ENCODE results near the gene CABP7. TPM values are rescaled to one million over a fixed set of nuclear protein-coding genes. Genes with fewer than 3 reads are reported as not detected.

CABP7 gene
- total and polyA plus RNA-seq, 3 donors from 2014 or later, result 0.79 to 1.6 (median 1.6) TPM

DNA sequence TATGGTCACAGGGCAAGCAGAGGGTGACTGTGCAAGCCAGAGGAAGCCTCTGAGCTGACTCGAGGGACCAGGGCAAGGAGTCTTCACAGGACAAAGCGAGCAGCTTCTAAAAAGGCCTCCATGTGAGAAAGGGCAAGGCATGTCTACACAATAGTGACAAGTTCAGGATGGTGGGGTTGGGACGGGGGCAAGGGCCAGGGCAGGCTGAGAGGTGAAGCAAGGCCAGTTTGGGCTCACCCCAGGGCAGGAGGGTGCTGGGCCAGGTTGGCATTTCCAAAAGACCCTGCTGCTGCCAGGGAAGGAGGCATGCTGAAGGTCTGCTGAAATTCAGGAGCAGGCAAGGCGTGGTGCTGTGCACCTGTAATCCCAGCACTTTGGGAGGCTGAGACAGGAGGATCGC is 12.3 kb upstream of the CABP7 start:
- WGBS, 2 donors, result 87 to 88% methylated on average over 5 of the region's 5 CpGs
- no peak overlapping the region for H3K4me3 ChIP-seq
- H3K36me3 ChIP-seq (ENCODE audit: low read depth, missing control alignments), result no peaks in the 10 kb centered on the region
- no peaks in the 10 kb centered on the region for H3K27me3 ChIP-seq
- no peaks in the 10 kb centered on the region for H3K9me3 ChIP-seq
- no peak overlapping the region for H3K27ac ChIP-seq
- no peak for DNase-seq
- TF ChIP-seq POLR2A (IDR thresholded peaks at IDR 0.05), result no peak
- TF ChIP-seq, protein P1, sequence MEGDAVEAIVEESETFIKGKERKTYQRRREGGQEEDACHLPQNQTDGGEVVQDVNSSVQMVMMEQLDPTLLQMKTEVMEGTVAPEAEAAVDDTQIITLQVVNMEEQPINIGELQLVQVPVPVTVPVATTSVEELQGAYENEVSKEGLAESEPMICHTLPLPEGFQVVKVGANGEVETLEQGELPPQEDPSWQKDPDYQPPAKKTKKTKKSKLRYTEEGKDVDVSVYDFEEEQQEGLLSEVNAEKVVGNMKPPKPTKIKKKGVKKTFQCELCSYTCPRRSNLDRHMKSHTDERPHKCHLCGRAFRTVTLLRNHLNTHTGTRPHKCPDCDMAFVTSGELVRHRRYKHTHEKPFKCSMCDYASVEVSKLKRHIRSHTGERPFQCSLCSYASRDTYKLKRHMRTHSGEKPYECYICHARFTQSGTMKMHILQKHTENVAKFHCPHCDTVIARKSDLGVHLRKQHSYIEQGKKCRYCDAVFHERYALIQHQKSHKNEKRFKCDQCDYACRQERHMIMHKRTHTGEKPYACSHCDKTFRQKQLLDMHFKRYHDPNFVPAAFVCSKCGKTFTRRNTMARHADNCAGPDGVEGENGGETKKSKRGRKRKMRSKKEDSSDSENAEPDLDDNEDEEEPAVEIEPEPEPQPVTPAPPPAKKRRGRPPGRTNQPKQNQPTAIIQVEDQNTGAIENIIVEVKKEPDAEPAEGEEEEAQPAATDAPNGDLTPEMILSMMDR (IDR thresholded peaks at IDR 0.05), result no peak
- intact Hi-C loops (cut with DNase I; ENCODE audit: low total_unique reads), result loop anchor here (10.0 kb wide), 1 partner anchor 557 kb away; the partner anchor contains the start of gene OSM
- H3K4me1 ChIP-seq, result no peaks in the 10 kb centered on the region

DNA sequence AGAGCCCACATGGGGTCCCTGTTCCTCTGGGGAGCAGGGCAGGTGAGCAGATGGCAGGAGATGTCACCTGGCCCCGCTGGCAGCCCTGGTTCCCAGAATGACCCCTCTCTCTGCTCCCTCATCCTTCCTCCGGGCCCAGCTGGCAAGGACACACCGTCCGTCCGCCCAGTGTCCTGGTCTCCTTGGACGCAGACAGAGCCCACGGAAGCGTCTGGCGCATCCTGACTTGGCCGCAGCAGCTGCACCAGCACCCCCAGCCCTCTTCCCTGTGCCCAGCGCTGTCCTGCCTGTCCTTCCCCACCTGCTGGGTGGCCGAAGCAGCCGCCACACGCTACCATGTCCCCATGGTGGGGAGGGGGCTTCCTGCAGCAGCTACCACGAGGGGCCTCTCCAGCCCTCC is 9.6 kb upstream of the CABP7 start:
- intact Hi-C loops (cut with DNase I; ENCODE audit: low total_unique reads), result no loop called here
- TF ChIP-seq POLR2A (IDR thresholded peaks at IDR 0.05), result no peak
- TF ChIP-seq, protein P1 (IDR thresholded peaks at IDR 0.05), result no peak
- WGBS, 2 donors, result 72 to 75% methylated on average over 12 to 15 of the region's 15 CpGs
- no peak for DNase-seq
- no peaks in the 10 kb centered on the region for H3K36me3 ChIP-seq (ENCODE audit: low read depth, missing control alignments)
- no peaks in the 10 kb centered on the region for H3K9me3 ChIP-seq
- H3K4me3 ChIP-seq, result no peak overlapping the region
- no peaks in the 10 kb centered on the region for H3K27me3 ChIP-seq
- no peaks in the 10 kb centered on the region for H3K4me1 ChIP-seq
- no peak overlapping the region for H3K27ac ChIP-seq

DNA sequence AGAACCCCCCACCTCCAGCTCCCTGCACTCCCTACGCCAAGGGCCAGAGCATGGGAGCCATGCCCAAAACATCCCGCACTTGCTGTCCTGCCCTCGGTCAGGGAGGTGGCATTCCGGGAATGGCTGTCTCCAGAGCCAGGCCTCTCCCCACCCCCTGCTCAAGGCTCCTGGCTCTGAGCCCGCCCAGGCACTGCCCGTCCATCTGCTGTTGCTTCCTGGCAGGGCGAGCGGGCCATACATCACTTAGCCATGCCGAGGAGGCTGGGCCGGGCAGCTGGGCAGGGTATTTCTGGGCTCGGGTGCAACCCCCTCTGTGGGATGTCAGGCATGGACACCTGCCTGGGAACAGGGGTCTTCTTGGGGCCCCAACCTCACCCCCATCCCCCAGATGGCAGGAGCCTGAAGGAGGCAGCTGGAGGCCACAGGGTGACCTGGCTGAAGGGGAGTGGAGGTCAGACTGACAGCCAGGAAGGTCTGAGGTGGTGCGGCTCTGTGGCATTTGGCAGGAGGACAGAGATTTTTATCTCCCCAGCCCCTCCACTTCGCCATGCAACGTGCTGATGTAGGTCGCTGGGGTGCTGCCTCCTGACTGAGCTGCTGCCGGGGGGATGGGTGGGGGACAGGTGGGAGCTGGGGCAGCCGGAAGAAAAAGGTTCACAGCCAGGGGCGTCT is 8.7 kb upstream of the CABP7 start:
- WGBS, 2 donors, result 50 to 64% methylated on average over 6 to 18 of the region's 18 CpGs
- no peak overlapping the region for H3K4me3 ChIP-seq
- intact Hi-C loops (cut with DNase I; ENCODE audit: low total_unique reads), result no loop called here
- H3K27ac ChIP-seq, result no peak overlapping the region
- H3K36me3 ChIP-seq (ENCODE audit: low read depth, missing control alignments), result no peaks in the 10 kb centered on the region
- no peaks in the 10 kb centered on the region for H3K4me1 ChIP-seq
- H3K27me3 ChIP-seq, result no peaks in the 10 kb centered on the region
- DNase-seq, result peak; percentile 61
- TF ChIP-seq POLR2A (IDR thresholded peaks at IDR 0.05), result no peak
- TF ChIP-seq, protein P1 (IDR thresholded peaks at IDR 0.05), result no peak
- no peaks in the 10 kb centered on the region for H3K9me3 ChIP-seq

DNA sequence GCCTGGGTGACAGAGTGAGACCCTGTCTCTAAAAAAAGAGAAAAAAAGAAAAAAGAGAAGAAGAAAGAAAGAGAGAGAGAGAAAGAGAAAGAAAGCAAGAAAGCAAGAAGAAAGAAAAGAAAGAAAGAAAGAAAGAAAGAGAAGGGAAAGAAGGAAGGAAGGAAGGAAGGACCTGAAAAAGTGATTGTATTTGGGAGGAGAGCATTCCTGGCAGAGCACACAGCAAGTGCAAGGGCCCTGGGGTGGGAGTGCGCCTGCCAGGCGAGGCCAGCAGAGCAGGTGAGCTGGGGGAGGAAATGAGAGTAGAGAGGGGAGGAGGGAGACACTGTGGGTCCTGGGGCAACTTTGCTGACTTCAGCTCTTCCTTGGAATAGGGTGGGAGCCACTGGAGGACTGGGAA is 7.7 kb upstream of the CABP7 start:
- Histone ChIP-seq H3K4me1 (no peaks in the 10 kb centered on the region), H3K27me3 (no peaks in the 10 kb centered on the region), H3K9me3 (no peaks in the 10 kb centered on the region), H3K36me3 (ENCODE audit: low read depth, missing control alignments) (no peaks in the 10 kb centered on the region), H3K4me3 (no peak overlapping the region), H3K27ac (no peak overlapping the region)
- no peak for DNase-seq
- intact Hi-C loops (cut with DNase I; ENCODE audit: low total_unique reads), result no loop called here
- no peak for TF ChIP-seq POLR2A (IDR thresholded peaks at IDR 0.05)
- TF ChIP-seq, protein P1 (IDR thresholded peaks at IDR 0.05), result no peak
- 88% methylated on average over 2 of the region's 2 CpGs for WGBS, 2 donors

DNA sequence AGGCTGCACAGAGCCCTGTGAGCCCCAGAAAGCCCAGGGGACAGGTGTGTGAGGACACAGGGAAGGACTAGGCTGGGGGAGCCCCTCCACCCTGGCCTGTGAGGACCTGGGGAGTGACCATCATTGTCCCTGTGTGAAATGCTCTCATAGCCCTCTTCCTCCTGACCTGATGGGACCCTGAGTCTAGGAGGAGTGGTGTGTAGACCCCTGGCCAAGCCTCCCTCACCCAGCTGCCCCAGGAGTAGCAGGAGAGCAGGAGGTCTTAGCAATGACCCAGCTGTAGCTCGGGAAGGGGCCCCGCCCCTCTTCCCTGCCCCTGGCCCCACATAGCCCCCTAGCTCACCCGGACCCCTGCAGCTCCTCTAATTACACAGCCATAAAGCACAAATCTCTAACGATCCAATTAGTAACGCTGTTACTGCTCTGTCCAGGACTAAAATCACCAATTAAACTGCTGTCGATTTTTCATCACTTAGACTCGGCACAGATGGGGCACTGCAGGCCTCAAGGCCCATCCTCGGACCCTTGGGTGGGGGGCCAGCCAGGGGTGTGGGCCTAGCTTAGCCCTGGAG is 6.6 kb upstream of the CABP7 start:
- TF ChIP-seq POLR2A (IDR thresholded peaks at IDR 0.05), result no peak
- TF ChIP-seq, protein P1 (IDR thresholded peaks at IDR 0.05), result no peak
- H3K9me3 ChIP-seq, result no peaks in the 10 kb centered on the region
- H3K4me3 ChIP-seq, result no peak overlapping the region
- 41 to 45% methylated on average over 8 of the region's 8 CpGs for WGBS, 2 donors
- no peaks in the 10 kb centered on the region for H3K27me3 ChIP-seq
- no peaks in the 10 kb centered on the region for H3K4me1 ChIP-seq
- H3K36me3 ChIP-seq (ENCODE audit: low read depth, missing control alignments), result no peaks in the 10 kb centered on the region
- DNase-seq, result no peak
- H3K27ac ChIP-seq, result no peak overlapping the region
- intact Hi-C loops (cut with DNase I; ENCODE audit: low total_unique reads), result no loop called here
